Measurements from ENCODE around the gene CELSR2.

The CELSR2 gene

DNA sequence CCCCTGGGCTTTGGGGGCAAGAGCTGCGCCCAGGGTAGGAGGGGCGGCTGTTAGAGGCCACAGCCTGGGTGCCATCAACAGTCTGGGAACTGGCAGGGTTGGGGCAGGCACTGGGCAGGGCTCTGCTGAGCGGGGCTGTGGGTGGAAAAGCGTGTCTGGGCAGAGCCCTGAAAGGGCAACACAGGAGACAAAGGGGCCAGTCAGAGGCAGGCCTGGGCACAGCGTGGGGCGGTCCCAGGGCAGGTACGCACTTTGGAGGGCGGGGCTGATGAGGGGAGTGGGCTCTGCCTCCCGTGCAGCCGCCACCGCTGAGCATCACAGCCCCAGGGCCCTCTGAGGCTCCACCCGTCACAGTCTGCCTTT is 13.9 kb downstream of the CELSR2 start:
- Histone ChIP-seq H3K9me3 (ENCODE audit: control insufficient read depth, low read depth, low read length) (no peaks in the 10 kb centered on the region), H3K36me3 (ENCODE audit: control insufficient read depth, low read depth, low read length) (peaks cover 28% of the 10 kb centered on the region), H3K27me3 (ENCODE audit: control insufficient read depth, insufficient read depth, low read length) (no peaks in the 10 kb centered on the region), H3K9ac (ENCODE audit: low read length) (no peak overlapping the region), H3K4me3 (ENCODE audit: low read length) (no peak overlapping the region), H3K4me1 (ENCODE audit: control insufficient read depth, low read depth, low read length) (peaks cover 3% of the 10 kb centered on the region), H3K27ac (ENCODE audit: low read length) (no peak overlapping the region)

- no peak overlapping the region for H3K9ac ChIP-seq (ENCODE audit: low read length)
- H3K36me3 ChIP-seq (ENCODE audit: control insufficient read depth, low read depth, low read length) = peaks cover 31% of the 10 kb centered on the region
- H3K9me3 ChIP-seq (ENCODE audit: control insufficient read depth, low read depth, low read length) = no peaks in the 10 kb centered on the region
- H3K4me3 ChIP-seq (ENCODE audit: low read length) = no peak overlapping the region
- no peak overlapping the region for H3K27ac ChIP-seq (ENCODE audit: low read length)
- H3K27me3 ChIP-seq (ENCODE audit: control insufficient read depth, insufficient read depth, low read length) = no peaks in the 10 kb centered on the region
- H3K4me1 ChIP-seq (ENCODE audit: control insufficient read depth, low read depth, low read length) = peaks cover 3% of the 10 kb centered on the region
Measured at GRCh38 chr1:109263597-109264378, 14.4 kb downstream of the CELSR2 start.

DNA sequence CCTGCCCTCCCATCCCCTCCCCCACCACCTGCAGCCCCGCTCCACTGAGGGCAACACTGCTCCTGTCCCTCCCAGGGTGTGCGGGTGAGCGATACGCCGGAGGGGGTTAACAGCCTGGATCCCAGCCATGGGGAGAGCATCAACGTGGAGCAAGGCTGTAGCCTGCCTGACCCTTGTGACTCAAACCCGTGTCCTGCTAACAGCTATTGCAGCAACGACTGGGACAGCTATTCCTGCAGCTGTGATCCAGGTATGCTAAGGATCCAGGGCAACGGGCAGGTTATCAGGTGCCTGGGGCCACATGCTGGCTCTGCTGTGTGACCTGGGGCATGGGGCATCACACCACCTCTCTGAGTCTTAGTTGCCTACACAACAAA is 15.0 kb downstream of the CELSR2 start:
- Histone ChIP-seq H3K4me1 (ENCODE audit: control insufficient read depth, low read depth, low read length) (peaks cover 3% of the 10 kb centered on the region), H3K27me3 (ENCODE audit: control insufficient read depth, insufficient read depth, low read length) (no peaks in the 10 kb centered on the region), H3K9ac (ENCODE audit: low read length) (no peak overlapping the region), H3K4me3 (ENCODE audit: low read length) (no peak overlapping the region), H3K9me3 (ENCODE audit: control insufficient read depth, low read depth, low read length) (no peaks in the 10 kb centered on the region), H3K36me3 (ENCODE audit: control insufficient read depth, low read depth, low read length) (peaks cover 33% of the 10 kb centered on the region), H3K27ac (ENCODE audit: low read length) (no peak overlapping the region)

- Histone ChIP-seq H3K9ac (ENCODE audit: low read length) (no peak overlapping the region), H3K27me3 (ENCODE audit: control insufficient read depth, insufficient read depth, low read length) (no peaks in the 10 kb centered on the region), H3K36me3 (ENCODE audit: control insufficient read depth, low read depth, low read length) (peaks cover 37% of the 10 kb centered on the region), H3K9me3 (ENCODE audit: control insufficient read depth, low read depth, low read length) (no peaks in the 10 kb centered on the region), H3K27ac (ENCODE audit: low read length) (no peak overlapping the region), H3K4me3 (ENCODE audit: low read length) (no peak overlapping the region), H3K4me1 (ENCODE audit: control insufficient read depth, low read depth, low read length) (peaks cover 3% of the 10 kb centered on the region)
Measured at GRCh38 chr1:109265016-109265415, 15.7 kb downstream of the CELSR2 start.

DNA sequence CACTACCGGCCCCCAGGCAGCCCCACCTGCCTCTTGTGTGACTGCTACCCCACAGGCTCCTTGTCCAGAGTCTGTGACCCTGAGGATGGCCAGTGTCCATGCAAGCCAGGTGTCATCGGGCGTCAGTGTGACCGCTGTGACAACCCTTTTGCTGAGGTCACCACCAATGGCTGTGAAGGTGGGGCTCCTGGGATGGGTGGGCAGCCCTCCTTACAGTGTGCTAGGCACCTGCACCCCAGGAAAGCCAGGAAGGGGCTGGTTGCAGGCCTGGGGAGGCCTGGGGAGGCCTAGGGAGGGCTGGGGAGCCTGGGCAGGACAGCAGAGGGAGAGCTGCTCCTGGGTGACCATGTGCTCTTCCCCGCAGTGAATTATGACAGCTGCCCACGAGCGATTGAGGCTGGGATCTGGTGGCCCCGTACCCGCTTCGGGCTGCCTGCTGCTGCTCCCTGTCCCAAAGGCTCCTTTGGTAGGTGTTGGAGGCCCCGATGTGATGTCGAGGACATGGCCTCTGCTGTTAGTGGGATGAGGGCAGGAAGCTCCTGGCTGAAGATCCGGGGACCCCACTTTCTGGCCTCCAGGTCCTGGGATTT is 16.5 kb downstream of the CELSR2 start:
- no peaks in the 10 kb centered on the region for H3K27me3 ChIP-seq (ENCODE audit: control insufficient read depth, insufficient read depth, low read length)
- no peak overlapping the region for H3K4me3 ChIP-seq (ENCODE audit: low read length)
- H3K4me1 ChIP-seq (ENCODE audit: control insufficient read depth, low read depth, low read length) = no peaks in the 10 kb centered on the region
- no peak overlapping the region for H3K27ac ChIP-seq (ENCODE audit: low read length)
- no peaks in the 10 kb centered on the region for H3K9me3 ChIP-seq (ENCODE audit: control insufficient read depth, low read depth, low read length)
- no peak overlapping the region for H3K9ac ChIP-seq (ENCODE audit: low read length)
- H3K36me3 ChIP-seq (ENCODE audit: control insufficient read depth, low read depth, low read length) = peaks cover 40% of the 10 kb centered on the region

DNA sequence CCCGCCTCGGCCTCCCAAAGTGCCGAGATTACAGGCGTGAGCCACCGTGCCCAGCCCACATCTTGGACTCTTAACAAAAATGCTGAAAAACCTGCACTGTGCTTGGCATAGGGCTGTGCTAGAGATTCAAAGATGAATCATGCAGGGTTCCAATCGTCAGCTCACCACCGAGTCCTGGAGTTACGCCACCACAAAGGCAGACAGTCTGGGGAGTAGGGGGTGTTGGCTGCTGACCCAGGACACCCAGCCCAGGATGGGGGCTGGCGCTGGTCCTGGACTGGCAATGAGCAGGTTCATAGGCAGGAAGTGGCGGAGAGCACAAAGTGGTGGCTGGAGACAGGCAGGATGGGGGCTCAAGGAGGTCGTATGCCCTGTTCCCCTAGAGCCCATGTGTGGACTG is 17.6 kb downstream of the CELSR2 start:
- no peak overlapping the region for H3K4me3 ChIP-seq (ENCODE audit: low read length)
- peaks cover 37% of the 10 kb centered on the region for H3K36me3 ChIP-seq (ENCODE audit: control insufficient read depth, low read depth, low read length)
- H3K27ac ChIP-seq (ENCODE audit: low read length) = no peak overlapping the region
- H3K9ac ChIP-seq (ENCODE audit: low read length) = no peak overlapping the region
- H3K4me1 ChIP-seq (ENCODE audit: control insufficient read depth, low read depth, low read length) = no peaks in the 10 kb centered on the region
- H3K9me3 ChIP-seq (ENCODE audit: control insufficient read depth, low read depth, low read length) = no peaks in the 10 kb centered on the region
- no peaks in the 10 kb centered on the region for H3K27me3 ChIP-seq (ENCODE audit: control insufficient read depth, insufficient read depth, low read length)

DNA sequence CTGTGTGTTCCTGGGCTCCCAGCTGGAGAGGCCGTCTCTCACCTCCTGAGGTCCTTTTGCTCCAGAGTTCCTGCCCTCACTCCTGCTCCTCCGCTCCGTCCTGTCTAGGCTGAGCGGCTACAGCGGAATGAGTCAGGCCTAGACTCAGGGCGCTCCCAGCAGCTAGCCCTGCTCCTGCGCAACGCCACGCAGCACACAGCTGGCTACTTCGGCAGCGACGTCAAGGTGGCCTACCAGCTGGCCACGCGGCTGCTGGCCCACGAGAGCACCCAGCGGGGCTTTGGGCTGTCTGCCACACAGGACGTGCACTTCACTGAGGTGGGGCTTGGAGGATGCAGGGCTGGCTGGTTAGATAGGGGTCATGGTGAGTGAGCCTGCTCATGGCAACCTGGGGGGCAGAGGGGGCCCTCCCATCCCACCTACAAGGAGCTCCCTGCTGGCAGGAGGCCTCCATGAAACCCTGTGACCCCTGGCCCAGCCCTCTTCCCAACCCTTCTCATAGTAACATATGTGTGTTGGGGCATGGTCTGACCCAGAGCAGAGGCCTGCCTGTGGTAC is 18.5 kb downstream of the CELSR2 start:
- Histone ChIP-seq H3K36me3 (ENCODE audit: control insufficient read depth, low read depth, low read length) (peaks cover 38% of the 10 kb centered on the region), H3K9me3 (ENCODE audit: control insufficient read depth, low read depth, low read length) (no peaks in the 10 kb centered on the region), H3K4me3 (ENCODE audit: low read length) (no peak overlapping the region), H3K9ac (ENCODE audit: low read length) (no peak overlapping the region), H3K4me1 (ENCODE audit: control insufficient read depth, low read depth, low read length) (no peaks in the 10 kb centered on the region), H3K27me3 (ENCODE audit: control insufficient read depth, insufficient read depth, low read length) (no peaks in the 10 kb centered on the region), H3K27ac (ENCODE audit: low read length) (no peak overlapping the region)

DNA sequence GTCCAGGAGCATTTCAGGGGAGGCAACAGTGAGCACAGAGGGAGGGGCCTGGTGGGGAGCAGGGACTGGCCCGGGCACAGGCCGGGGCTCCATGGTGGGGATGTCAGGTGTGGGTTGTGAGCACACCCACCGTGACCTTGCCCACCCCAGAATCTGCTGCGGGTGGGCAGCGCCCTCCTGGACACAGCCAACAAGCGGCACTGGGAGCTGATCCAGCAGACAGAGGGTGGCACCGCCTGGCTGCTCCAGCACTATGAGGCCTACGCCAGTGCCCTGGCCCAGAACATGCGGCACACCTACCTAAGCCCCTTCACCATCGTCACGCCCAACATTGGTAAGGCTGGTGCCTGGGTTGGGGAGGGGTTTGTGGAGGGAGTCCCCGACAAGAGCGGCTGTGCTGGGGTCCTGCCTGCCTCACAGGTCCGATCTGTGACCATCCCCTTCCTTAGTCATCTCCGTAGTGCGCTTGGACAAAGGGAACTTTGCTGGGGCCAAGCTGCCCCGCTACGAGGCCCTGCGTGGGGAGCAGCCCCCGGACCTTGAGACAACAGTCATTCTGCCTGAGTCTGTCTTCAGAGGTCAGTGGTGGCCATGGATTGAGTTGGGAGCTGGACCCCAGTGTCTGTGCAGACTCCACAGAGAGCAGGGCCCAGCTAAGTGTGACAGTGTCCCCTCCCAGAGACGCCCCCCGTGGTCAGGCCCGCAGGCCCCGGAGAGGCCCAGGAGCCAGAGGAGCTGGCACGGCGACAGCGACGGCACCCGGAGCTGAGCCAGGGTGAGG is 19.3 kb downstream of the CELSR2 start:
- Histone ChIP-seq H3K9me3 (ENCODE audit: control insufficient read depth, low read depth, low read length) (no peaks in the 10 kb centered on the region), H3K36me3 (ENCODE audit: control insufficient read depth, low read depth, low read length) (peaks cover 39% of the 10 kb centered on the region), H3K4me1 (ENCODE audit: control insufficient read depth, low read depth, low read length) (no peaks in the 10 kb centered on the region), H3K4me3 (ENCODE audit: low read length) (no peak overlapping the region), H3K9ac (ENCODE audit: low read length) (no peak overlapping the region), H3K27ac (ENCODE audit: low read length) (no peak overlapping the region), H3K27me3 (ENCODE audit: control insufficient read depth, insufficient read depth, low read length) (no peaks in the 10 kb centered on the region)

- no peak overlapping the region for H3K9ac ChIP-seq (ENCODE audit: low read length)
- peaks cover 37% of the 10 kb centered on the region for H3K36me3 ChIP-seq (ENCODE audit: control insufficient read depth, low read depth, low read length)
- H3K27me3 ChIP-seq (ENCODE audit: control insufficient read depth, insufficient read depth, low read length) = no peaks in the 10 kb centered on the region
- no peak overlapping the region for H3K27ac ChIP-seq (ENCODE audit: low read length)
- H3K4me3 ChIP-seq (ENCODE audit: low read length) = no peak overlapping the region
- no peaks in the 10 kb centered on the region for H3K9me3 ChIP-seq (ENCODE audit: control insufficient read depth, low read depth, low read length)
- H3K4me1 ChIP-seq (ENCODE audit: control insufficient read depth, low read depth, low read length) = no peaks in the 10 kb centered on the region
Measured at GRCh38 chr1:109269212-109269980, 20.1 kb downstream of the CELSR2 start.

GRCh38 chr1:109269981-109270622 is 20.8 kb downstream of the CELSR2 start:
- Histone ChIP-seq H3K27ac (ENCODE audit: low read length) (no peak overlapping the region), H3K4me3 (ENCODE audit: low read length) (no peak overlapping the region), H3K36me3 (ENCODE audit: control insufficient read depth, low read depth, low read length) (peaks cover 30% of the 10 kb centered on the region), H3K9me3 (ENCODE audit: control insufficient read depth, low read depth, low read length) (no peaks in the 10 kb centered on the region), H3K27me3 (ENCODE audit: control insufficient read depth, insufficient read depth, low read length) (no peaks in the 10 kb centered on the region), H3K9ac (ENCODE audit: low read length) (no peak overlapping the region), H3K4me1 (ENCODE audit: control insufficient read depth, low read depth, low read length) (no peaks in the 10 kb centered on the region)
